ENCODE results near the gene LY6G6C.
A peak's percentile ranks its signal among the peaks of the same experiment; 100 is the strongest.

Gene LY6G6C

DNA sequence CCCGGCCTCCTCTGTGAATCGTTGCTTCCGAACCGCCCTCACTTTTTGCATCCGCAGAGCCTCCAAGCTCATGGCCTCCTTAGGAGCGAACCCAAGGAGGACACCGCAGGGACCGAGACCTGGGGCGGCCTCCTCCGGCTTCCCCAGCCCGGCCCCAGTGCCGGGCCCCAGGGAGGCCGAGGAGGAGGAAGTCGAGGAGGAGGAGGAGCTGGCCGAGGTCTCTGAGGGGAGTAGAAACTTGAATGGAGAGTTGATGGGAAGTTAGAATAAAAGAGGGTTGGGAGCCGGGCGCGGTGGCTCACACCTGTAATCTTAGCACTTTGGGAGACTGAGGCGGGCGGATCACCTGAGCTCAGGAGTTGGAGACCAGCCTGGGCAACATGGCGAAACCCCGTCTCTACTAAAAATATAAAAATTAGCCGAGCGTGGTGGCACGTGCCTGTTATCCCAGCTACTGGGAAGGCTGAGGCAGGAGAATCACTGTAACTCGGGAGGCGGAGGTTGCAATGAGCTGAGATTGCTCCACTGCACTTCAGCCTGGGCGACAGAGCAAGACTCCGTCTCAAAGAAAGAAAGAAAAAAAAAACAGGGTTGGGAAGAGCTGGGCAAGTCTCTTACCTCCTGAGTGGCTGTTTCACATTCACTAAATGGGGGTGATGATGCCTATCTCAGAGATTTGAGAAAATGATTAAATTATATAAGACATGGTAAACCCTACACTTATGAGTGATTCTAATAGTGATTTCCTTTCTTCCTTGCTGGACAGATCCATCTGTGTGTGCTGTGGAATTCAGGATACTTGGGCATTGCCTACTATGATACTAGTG, 19.1 kb upstream of the LY6G6C start:
- DNase-seq: no peak

DNA sequence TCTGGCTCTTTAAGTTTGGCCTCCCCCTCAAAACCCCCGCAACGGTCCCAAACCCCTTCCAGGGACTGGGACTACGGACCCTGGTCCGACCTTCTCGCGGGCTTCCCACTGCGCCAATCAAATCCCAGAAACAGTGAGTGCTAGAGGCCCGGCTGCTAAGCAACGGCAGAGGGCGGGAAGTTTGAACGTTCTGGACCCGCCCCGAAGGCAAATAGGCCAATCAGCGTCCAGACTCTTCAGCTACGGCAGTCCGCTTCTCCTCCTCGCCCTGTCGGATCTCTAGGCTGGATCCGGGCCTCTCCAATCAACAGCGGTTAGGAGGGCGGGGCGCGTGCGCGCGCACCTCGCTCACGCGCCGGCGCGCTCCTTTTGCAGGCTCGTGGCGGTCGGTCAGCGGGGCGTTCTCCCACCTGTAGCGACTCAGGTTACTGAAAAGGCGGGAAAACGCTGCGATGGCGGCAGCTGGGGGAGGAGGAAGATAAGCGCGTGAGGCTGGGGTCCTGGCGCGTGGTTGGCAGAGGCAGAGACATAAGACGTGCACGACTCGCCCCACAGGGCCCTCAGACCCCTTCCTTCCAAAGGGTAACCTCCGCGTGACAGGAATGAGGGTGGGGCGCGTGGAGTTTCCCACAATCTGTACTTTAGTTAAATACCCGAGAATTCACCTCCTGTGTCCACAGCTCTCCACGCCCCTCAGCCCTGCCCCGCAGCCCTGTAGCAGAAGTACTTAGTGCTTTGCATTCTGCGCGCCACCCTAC, 18.3 kb upstream of the LY6G6C start, which contains the start of gene MSH5:
MSH5 (plus strand) TSS at position 367 of the 758 bp plus-strand sequence. CDS start 462 bp downstream, outside the sequence.
- DNase-seq: peak; percentile 98

DNA sequence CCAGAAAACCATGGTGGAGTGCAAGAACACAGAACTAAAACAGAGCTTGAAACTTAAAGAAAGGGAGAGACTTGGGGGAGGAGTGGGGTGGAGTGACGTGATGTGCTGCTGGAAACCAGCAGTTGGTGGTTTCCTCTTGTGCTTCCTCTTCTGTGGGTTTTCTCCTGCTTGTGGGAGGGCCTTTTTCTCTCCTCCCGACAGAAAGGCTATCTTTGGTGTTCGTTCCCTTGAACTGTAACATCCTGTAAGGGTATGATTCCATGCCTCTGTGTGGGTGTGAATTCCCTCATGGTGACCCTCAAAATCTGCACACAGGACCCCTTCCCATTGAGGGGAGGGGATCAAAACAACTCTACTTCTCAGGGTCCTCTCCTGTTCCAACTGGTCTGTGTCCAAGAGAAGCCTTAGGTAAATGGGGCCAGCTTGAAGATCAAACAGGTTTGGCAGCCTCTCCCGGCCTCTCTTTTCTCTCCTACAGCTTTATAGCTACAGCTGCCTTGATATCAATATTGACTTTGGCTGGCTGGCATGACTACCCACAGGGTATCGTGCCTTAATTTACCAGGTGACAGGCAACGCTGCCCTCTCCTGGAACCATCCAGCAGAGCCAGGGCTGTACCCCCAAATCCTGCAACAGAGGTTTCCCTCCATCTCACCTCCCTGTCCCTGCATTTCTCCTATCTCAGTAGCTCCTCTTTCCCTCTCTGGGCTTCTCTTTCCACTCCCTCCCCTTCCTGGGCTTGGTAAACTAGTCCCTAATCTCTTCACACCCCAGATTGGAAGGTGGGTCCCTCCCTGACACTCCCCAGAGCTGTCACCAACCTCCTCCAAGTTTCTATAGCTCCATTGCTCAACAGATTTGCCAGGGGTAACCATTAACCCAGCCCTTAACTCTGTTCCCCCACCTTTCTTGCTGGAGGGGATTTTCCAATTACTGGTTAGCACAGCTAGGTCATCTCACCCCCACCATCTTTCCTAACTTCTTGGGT, 16.7 kb upstream of the LY6G6C start:
- peak; percentile 75 for DNase-seq

DNA sequence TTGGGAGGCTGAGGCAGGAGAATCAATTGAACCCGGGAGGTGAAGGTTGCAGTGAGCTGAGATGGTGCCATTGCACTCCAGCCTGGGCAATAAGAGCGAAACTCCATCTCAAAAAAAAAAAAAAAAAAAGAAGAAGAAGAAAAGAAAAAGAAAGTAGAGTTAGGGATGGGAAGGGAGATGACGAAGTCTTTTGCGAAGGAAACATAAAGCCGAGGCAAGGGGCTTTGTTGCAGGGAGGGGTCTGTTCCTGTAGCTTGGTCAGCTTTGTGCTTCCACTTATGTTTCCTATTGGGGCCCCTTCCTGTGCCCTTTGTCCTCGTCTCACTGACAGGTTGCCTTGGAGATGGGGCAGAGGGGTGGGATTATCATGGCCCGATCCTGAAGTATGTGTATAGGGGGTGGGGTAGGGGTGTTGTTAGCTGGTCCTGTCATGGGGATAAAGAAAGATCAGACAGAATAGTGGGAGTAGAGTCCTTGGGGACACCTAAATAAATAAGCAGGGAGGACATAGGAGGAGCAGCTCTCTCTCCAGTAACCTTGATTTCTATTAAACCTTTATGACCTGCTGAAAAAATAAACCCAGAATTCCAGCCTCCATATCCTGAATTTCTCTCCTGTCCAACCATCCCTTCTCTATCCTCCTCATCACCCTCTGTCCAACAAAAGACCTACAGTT, 15.9 kb upstream of the LY6G6C start:
- DNase-seq: peak; percentile 86

DNA sequence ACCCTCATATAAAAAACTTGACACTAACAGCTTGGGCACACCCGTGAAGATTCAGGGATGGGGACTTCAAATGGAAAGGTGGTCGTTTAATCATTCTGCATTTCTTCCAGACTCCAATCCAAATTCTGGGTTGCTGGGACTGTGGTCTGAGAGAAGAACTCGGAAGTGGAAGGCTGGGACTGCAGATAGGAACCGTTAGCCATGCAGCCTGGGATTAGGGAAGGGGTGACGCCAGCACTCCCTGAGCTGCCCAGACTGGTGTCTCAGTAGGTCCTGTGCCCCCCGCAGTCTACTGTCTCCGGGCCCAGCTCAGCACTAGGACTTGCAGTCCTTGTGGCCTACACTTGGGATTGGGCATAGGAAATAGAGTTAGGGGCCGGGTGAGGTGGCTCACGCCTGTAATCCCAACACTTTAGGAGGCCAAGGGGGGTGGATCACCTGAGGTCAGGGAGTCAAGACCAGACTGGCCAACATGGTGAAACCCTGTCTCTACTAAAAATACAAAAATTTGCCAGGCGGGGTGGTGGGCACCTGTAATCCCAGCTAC, 15.3 kb upstream of the LY6G6C start:
- DNase-seq: no peak

DNA sequence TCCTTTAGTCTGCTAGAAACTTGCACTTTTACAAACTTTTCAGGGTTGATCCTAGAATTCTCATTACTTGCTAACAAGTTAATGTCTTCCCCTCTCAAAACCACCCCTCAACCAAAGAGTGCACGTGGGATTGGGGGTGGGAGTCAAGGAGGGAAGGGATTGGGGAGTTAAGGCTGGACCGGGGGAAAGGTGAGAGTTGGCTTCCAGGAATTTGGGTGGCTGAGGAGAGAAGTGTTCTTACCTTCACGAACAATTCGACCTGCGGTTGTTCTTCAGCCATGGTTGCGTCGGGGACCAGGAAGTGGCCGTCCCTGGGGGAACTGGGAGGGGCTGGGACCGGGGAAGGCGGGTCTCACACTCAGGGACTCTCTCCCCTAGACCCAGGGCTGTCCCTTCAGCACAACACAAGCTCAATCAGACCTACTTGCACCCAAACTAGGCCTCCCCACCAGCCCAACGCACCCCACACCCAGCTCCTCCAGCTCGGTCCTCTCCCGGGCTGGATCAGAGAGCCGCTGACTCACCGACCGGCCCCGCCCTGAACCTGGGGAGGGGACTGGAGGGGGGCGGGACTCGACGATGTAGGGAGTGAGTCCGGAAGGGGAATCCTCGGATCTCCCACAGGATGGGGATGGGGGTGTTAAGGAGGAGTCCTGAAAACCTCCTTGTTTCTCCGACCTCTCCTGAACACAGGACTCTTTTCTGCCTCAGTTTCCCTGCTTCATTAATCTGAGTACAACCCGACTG, 14.6 kb upstream of the LY6G6C start, which contains the start of gene CLIC1:
CLIC1 (minus strand) TSS at position 510 of the 747 bp plus-strand sequence; CDS start at position 280, 230 bp downstream.
- DNase-seq: peak; percentile 86

DNA sequence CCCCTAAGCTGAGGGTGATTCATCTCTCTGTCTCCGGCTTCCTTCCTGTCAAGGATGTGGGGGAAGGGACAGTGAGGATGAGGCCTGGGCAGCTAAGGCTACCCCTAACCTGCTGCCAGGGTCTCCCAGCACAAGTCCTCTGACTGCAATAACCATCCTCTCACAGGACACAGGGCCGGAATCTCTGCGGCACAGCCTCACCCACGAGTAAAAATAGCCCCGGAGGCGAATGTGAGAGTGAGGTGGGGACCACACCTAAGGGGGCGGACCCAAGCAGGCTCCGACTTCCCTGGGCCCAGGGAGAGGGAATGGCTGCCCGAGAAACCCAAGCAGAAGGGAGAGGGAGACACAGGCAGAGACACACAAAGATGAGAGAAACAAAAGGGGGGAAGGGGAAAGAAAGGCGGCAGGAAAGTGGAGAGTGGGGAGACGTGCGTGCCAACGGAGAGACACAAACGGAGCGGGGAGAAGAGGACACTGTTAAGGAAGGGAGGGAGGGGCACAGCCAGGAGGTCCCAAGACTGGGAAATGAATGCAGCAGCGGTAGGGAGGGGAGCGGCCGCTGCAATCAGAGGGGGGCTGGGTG, 13.4 kb upstream of the LY6G6C start:
- peak; percentile 42 for DNase-seq

DNA sequence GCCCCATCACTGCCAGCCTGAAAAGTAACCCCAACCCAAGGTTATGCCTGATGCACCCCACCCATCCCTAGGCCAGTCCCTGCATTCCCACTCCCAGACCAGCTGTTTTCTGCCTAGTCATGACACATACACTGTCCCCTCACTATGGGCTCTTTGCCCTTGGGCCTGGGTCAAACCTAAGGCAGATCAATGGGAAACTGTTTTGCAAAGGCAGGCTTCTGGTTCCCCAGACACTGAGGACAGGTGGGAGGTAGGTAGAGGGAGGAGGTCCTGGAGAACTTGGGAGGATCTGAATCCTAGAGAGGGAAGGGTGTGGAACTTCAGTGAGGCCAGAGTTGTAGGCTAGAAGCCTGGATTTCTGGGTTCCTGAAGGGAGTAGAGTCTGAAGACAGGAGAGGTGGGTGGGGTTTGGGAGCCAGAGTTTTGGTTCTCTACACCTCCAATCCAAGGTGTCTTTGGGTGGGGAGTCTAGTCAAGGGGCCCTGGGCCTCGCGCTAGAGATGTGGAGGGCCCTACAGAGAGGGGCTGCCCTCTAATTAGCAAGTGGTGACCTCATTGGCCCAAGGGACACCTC, 12.8 kb upstream of the LY6G6C start:
- no peak for DNase-seq

DNA sequence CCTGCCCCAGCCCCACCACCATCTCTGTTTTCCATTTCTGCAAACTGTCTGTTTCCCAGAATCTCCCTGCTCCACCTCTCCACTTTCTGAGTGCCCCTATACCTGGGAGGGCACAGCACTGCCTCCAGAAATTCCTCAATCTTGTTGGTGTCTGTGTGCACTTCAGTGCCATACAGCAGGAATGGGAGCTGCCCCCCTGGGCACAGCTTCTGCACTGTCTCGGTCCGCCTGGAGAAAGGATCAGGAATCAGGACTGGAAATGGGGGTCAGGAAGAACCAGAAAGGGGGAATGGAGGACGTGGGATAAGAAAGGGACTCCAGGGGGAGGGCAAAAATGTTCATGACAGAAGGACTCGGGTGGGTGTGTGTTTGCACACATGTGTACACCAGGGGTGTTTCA, 12.2 kb upstream of the LY6G6C start:
- DNase-seq: no peak

DNA sequence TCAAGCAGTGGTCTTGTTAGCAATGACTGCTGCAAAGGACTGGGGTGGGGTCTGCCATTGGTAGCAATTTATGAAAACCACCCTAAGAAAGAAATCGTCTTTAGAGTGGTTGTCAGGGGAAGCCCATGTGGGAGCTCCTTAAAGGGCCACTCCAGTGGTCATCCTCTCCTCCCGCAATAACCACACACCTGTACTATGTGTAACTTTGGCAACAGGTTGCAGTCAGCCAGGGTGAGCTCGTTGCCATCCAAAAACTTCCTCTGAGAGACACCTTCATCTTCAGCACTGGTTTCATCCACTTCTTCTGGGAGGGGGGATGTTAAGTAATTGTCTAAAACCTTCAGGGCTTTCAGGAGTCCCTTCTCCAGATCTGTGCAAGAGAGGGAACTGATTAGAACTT, 10.5 kb upstream of the LY6G6C start:
- no peak for DNase-seq

DNA sequence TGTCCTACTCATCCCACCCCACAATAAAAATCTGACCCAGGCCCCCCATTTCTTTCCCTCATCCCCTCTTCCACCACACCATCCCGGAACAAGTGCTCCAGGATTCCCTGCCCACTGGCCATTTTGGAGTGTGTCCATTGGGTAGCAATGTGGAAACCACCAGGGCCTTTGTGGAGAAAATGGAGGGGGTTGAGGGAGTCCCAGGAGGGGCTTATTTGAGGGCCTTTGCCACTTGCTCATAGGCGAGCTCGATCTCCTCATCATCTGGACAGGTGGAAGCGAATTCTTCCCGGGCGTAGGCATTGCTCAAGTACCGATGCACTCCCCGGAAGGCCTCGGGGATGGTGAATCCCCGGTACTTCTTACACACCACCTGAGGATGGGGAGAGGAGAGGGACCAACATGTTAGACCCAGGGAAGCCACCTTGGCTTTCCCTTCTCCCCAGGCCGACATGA, 9.1 kb upstream of the LY6G6C start:
- no peak for DNase-seq

DNA sequence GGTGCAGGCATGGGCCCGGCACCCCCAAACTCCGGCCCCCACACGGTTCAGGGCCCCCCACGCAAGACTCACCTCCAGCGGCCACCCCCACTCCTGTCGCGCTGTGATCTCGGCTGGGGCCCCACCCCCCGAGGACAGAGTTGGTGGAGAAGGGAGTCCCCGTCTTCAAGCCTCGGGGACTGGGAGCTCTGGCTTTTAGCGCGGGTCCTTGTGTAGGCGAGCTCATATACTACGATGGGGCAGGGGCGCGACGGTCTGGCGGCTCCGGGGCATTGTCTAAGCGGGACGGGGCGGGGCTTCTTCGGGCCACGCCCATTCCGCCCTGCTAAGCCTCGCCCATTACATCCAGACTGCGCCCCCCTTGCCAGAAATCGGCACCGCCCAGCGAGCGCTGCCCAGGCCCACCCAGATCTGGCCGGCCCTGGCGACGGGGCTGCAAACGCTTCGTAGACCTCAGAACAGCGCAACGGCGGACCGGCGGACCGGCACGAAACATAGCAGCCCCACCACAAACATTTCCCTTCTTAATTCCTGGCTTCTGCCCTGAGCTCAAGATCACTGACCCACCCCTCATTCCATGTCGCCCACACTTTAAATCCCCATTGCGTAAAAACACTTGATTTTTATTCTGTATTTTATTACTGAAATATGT, 8.6 kb upstream of the LY6G6C start:
- peak; percentile 31 for DNase-seq

DNA sequence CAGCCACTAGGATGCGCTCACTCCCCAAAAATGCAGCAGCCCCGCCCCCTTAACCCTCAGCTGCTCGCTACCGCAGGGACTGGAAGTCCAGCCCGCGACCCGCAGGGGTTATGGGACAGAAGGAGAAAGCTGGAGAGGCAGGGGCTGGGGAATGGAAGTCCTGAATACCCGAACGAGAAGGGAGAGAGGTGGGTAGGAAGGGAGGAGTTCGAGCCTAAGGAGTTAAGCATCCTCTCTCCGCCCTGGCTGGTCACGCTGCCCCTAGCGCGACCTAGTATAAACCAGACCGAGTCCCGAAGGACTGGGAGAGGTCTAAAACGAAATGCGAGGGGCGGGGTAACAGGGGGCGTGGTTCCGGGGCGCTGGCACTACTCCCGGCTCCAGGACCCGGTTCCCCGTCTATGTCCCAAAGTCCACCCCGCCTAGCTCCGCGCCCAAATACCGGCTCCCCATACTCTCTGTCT, 8.0 kb upstream of the LY6G6C start:
- peak; percentile 81 for DNase-seq

DNA sequence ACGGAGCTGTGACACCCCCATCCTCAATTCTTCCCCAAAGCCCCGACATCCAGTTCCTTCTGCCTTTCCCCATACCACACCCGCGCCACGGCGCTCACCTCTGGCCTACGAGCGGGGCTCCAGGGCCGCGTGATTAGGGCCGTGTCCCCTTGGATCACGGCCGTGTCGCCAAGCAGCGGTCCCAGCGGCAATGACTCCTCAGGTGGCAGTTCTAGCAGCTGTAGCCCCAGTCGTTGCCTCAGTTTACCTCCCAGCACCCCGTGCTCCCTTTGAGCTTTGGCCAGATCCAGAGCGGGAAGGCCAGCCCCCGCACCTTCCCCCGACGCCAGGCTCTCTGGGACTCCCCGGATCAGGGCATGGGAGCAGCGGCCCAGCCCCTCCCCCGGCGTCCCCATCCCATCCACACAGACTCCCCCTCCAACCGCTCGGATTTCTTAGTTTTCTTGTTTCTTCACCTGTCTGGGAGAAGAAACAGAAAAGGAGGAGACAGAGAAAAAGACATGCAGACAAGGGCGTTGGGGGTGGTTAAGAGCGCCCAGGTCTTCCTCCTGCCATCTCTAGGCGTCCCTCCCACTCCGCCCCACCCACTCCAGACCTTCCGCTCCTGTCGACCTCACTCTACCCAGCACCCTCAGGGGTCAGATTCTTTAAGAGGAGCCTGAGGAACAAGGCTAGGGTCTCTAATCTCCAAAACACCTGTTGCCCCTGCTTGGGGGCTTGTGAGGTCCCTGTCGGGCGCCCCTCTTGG, 7.4 kb upstream of the LY6G6C start, which contains the start of gene DDAH2:
DDAH2 (minus strand) TSS at position 533 of the 748 bp plus-strand sequence; CDS start at position 395, 138 bp downstream.
- DNase-seq: no peak

DNA sequence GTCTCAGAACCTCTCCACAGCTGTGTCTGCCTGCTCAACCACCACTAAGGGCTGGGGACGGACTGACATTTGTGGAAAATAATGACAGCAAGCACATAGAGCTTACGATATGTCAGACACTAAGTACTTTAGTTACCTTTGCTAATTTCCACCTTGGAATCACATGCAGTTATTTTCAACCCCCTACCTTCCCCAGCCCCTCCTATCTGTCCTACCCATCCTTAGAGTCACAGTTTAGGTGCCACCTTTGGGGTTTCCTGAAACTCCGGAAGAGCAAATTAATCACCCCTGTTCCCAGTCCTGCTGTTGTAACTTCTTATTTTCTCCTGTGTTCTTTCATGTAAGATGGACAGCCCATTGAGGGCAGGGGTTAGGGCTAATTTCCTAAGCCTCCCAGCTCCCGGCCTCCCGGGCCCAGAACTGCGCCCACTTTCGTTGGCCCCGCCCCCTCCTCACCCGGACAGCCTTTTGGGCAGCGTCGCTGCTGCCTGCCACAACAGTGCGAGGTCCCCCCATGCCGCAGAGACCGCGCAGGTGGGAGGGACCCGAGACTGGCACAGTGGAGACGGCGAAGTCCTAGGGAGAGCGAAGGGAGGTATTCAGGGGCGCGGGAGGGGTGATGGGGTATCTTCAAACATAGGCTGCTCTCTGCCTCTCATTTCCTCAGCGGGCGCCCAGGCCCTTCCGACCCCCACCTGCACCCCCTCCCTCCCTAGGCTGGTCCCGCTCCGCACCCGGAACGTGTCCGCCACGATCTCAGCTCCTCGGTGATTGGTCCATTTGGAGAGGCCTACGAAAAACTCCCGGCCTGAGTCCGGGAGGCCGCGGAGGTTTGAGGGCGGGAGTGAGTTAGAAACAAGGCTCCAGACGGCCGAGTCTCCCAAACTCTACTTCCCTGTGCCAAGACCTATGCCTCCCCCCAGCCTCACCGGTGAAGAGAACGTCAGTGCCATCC, 6.4 kb upstream of the LY6G6C start:
- DNase-seq: no peak

DNA sequence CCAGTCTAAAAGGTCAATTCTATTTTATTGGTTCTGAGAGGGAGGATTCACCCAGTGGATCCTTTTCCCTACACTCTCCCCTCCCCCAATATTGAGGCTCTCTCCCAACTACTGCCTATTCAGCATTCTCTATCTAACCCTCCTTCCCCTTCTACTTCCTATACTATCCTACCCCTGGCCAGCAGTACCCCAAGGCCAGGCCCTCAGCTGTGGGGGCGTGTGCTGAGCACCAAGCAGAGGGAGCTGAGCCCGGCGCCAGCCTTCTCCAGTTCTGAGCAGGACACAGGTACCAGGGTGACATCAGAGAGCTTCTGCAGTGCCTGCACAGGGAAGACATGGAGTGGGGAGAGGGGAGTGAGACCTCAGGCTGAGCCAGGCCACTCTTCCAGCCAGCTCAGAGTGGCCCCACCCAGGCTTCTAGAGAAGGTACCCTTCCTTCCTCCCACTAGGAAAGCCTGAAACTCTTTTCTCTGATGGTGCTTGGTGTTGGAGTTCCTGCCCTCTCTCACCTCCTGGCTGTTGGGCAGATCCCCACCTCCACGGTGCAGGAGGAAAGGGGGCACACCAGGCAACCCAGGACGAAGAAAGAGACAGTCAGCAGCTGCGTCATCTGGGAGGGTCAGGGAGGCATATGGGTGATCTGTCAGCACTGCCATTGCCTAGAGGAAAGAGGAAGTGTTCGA, 5.6 kb upstream of the LY6G6C start:
- DNase-seq: no peak

Measured in NCI-H146 (cell line).